Fibroblast of villous mesenchyme (primary cell): ENCODE data around the gene KANSL1L. TPM values are rescaled to one million over a fixed set of nuclear protein-coding genes. Genes with fewer than 3 reads are reported as not detected.

Experiments
- DNase-seq: peaks from one replicate; pipeline ENCODE4 v3.0.0-alpha.2; 2010; ENCODE audit warnings: low read depth
- H3K4me3 ChIP-seq: 2 replicates; pipeline ENCODE4 v1.5.1; 2011; ENCODE audit warnings: low read depth, mild to moderate bottlenecking, low read length
- total RNA-seq: library from RNA; depleted of rRNA; stranded (reverse); fragments of >200 nt; gene quantifications from 2 replicates; pipeline ENCODE4 v1.2.3, GENCODE V29; 2012
- TF ChIP-seq, protein P1 (sequence below): IDR thresholded peaks from 2 replicates; pipeline ENCODE4 v1.5.1; 2012; ENCODE audit warnings: low read depth, mild to moderate bottlenecking, low read length; ENCODE audit not compliant: insufficient read depth

The KANSL1L gene
- total RNA-seq, 1 donor = 28.1 TPM

DNA sequence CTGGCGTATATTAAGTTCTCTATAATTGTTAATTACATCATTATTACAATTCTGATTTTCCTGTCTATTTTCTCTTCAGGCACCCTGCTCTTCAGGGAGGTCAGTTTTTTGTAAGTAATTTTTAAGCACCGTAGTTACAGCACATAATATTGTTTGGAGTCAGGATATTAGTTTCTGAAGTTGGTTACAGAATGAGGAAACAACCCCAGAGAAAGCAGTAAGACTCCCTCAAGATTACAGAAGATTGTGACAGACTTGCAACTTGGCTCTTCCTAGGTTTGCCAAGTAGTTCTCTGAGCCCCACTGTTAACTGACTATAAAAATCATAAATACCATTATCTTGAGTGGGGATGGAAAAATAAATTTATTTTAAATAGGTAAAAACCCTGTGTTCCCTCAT is 167.8 kb downstream of the KANSL1L start:
- peak; percentile 18 for DNase-seq
- H3K4me3 ChIP-seq = peak overlapping the region; percentile 99
- TF ChIP-seq, protein P1, sequence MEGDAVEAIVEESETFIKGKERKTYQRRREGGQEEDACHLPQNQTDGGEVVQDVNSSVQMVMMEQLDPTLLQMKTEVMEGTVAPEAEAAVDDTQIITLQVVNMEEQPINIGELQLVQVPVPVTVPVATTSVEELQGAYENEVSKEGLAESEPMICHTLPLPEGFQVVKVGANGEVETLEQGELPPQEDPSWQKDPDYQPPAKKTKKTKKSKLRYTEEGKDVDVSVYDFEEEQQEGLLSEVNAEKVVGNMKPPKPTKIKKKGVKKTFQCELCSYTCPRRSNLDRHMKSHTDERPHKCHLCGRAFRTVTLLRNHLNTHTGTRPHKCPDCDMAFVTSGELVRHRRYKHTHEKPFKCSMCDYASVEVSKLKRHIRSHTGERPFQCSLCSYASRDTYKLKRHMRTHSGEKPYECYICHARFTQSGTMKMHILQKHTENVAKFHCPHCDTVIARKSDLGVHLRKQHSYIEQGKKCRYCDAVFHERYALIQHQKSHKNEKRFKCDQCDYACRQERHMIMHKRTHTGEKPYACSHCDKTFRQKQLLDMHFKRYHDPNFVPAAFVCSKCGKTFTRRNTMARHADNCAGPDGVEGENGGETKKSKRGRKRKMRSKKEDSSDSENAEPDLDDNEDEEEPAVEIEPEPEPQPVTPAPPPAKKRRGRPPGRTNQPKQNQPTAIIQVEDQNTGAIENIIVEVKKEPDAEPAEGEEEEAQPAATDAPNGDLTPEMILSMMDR = no peak

DNA sequence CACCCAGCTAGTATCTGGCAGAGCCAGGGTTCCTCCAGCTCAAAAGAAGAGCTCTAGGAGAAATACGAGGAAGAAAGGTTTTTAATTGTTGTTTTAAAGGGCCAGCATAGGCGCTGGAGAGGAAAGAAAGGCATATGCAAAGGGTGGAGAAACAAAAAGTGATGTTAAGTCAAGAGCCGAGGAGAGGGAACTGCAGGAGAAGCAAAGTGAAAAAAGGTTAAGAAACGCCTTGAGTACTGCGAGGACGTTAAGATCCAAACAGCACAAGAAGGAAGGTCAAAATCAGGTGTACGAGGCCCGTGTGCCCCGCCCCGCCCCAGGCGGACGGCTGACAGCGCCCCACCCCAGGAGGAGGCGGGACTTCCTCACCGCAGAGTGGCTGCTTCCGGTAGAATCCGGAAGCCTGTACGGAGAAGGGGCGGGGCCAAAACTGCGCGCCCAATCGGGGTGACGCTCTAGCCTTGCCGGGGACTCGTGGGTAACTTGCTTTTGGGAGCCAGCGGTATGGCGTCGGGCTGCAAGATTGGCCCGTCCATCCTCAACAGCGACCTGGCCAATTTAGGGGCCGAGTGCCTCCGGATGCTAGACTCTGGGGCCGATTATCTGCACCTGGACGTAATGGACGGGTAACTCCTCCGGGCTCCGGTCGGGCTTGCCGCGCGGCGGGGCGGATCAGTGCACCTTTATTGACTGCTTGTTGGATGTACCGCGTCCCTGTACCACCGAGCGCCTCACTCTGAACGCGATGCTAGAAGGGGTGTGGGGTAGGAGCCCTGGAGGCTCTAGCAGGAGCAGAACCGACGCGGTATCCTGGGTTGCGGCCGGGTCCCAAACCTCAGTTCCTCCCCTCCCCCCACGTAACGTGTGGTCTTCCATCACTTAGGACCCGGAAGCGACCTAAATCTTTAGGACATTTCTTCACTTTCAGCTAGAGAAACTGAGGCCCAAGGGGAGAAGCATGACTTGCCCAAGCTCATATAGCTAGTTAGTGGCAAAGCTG is 168.8 kb downstream of the KANSL1L start, which contains the start of gene RPE:
Gene RPE (plus strand): TSS at position 481 of the 1,000 bp plus-strand sequence. CDS start 24 bp downstream, at position 505.
- peak within 1 kb of the TSS; percentile 99 for H3K4me3 ChIP-seq
- TF ChIP-seq, protein P1 = no peak
- DNase-seq = peak; percentile 92

DNA sequence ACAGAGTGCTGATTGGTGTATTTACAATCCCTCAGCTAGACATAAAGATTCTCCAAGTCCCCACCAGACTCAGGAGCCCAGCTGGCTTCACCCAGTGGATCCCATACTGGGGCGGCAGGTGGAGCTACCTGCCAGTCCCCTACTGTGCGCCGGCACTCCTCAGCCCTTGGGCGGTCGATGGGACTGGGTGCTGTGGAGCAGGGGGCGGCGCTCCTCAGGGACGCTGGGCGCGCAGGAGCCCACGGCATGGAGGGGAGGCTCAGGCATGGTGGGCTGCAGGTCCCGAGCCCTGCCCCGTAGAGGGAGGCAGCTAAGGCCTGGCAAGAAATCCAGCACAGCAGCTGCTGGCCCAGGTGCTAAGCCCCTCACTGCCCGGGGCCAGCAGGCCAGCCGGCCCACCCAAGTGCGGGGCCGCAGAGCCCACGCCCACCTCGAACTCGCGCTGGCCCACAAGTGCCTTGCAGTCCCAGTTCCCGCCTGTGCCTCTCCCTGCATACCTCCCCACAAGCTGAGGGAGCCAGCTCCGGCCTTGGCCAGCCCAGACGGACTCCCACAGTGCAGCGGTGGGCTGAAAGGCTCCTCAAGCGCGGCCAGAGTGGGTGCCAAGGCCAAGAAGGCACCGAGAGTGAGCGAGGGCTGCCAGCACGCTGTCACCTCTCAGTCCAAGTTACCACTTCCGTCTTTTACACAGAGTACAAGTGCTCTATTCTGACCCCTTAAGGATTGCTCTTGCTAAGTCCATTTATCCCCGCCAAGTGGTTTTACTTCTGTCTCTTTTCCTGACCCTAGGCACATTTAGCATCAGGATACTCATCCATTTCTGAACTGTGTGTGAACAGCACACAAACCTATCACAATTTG is 170.5 kb downstream of the KANSL1L start:
- DNase-seq = no peak
- H3K4me3 ChIP-seq = no peak overlapping the region
- TF ChIP-seq, protein P1 = no peak

DNA sequence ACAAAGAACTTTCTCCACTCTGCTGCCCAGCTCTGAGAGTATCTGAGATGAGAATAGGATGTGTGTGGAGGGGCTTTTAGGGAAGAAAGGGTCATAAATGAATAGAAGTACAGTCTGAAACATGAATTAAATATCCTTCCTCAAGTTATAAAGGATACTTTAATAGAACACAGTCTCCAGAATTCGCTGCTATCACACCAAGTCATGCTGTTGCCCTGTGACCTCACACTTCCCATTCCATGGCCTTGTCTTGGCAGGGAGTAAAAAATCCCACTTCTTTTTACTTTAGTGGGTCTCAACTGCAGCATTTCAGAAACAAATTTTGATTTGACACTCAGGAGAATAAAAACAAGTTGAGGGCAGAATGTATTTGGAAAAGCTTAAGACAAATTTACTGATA is 172.6 kb downstream of the KANSL1L start:
- H3K4me3 ChIP-seq = no peak overlapping the region
- no peak for DNase-seq
- TF ChIP-seq, protein P1 = no peak

DNA sequence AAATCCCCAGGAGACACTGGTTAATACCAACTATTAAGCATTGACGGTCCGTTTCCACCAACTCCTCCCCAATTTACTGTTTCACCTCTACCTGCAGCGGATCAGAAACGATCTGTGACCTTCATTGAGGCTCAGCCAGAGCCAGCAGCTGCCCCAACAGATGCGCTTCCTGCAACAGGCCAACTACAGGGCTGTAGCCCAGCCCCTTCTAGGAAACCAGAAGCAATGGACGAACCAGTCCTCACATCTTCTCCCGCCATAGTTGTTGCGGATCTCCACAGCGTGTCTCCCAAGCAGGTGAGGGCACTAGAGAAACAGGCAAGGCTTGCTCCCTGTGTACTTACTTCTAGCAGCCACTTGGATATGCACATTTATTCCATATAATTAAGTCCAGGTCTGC is 177.2 kb downstream of the KANSL1L start:
- no peak for DNase-seq
- H3K4me3 ChIP-seq = no peak overlapping the region
- TF ChIP-seq, protein P1 = no peak

DNA sequence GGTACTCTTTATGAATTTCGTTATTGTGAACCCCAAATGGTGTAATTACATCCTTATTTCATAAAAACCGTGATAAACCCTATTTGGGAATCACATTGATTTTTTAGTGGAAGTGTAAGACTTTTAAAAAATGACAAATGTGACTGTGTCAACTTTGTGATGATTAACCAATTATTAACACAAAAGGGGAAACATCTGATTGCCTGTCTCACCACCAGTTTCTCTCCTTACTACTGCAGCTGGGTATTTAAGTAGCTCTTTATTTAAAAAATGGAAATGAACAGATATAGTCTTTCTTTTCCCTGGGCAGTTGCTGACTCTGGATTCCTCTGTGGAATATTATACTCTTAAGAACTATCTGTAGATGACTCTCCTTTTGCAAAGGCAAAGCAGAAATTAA is 180.4 kb downstream of the KANSL1L start:
- no peak for DNase-seq
- TF ChIP-seq, protein P1 = no peak
- H3K4me3 ChIP-seq = no peak overlapping the region
